Measurements from ENCODE around the gene RUFY1. TPM values are rescaled to one million over a fixed set of nuclear protein-coding genes. Genes with fewer than 3 reads are reported as not detected.

The RUFY1 gene
- total and polyA plus RNA-seq, 9 of the 15 experiments (the other 6 are each of a cell fraction or from before 2014, with no cell fraction given), result 5.0 to 41.7 (median 29.6) TPM

GRCh38 chr5:179623906-179624741 is 73.8 kb downstream of the RUFY1 start (continued):
- TF ChIP-seq ZHX1 (conservative IDR thresholded peaks at IDR 0.05; ENCODE audit: low read length) (no peak), E2F6 (IDR thresholded peaks at IDR 0.05; ENCODE audit: borderline replicate concordance in 1 of 2, extremely low read depth in 1 of 2, insufficient read depth in 1 of 2, insufficient read length in 1 of 2, low read depth in 1 of 2, low read length in 1 of 2, poor library complexity in 1 of 2, severe bottlenecking in 1 of 2) (peak; percentile 57 to 75), FOSL1 (tag; conservative IDR thresholded peaks at IDR 0.05) (peak; percentile 90), ZNF175 (CRISPR knock-in tag; IDR thresholded peaks at IDR 0.05; ENCODE audit: low read depth) (peak; percentile 79; the same call in 1 of the 2 replicates), ZNF583 (CRISPR knock-in tag; IDR thresholded peaks at IDR 0.05) (peak; percentile 40; the same call in 1 of the 2 replicates), HMGN3 (IDR thresholded peaks at IDR 0.05; ENCODE audit: borderline replicate concordance, extremely low read depth, insufficient read length, low read depth, low read length) (peak; percentile 64), ZNF232 (CRISPR knock-in tag; IDR thresholded peaks at IDR 0.05) (peak; percentile 77; the same call in 1 of the 2 replicates), TOE1 (IDR thresholded peaks at IDR 0.05; ENCODE audit: borderline replicate concordance) (peak; percentile 66; the same call in 1 of the 2 replicates), TOE1 (CRISPR knock-in tag; IDR thresholded peaks at IDR 0.05; ENCODE audit: borderline replicate concordance, low read depth) (no peak), FOXA1 (IDR thresholded peaks at IDR 0.05; ENCODE audit: borderline replicate concordance) (no peak), PHTF2 (CRISPR knock-in tag; IDR thresholded peaks at IDR 0.05) (no peak), SMC3 (conservative IDR thresholded peaks at IDR 0.05; ENCODE audit: insufficient read depth, low read depth, low read length) (no peak), ESRRA (IDR thresholded peaks at IDR 0.05; ENCODE audit: borderline replicate concordance, low read depth) (no peak), ZFPM2 (CRISPR knock-in tag; IDR thresholded peaks at IDR 0.05) (no peak), PREB (CRISPR knock-in tag; IDR thresholded peaks at IDR 0.05) (peak; percentile 89; the same call in 1 of the 2 replicates), SLC30A9 (CRISPR knock-in tag; IDR thresholded peaks at IDR 0.05) (no peak), YBX1 (IDR thresholded peaks at IDR 0.05) (no peak), CTCFL (IDR thresholded peaks at IDR 0.05; ENCODE audit: borderline replicate concordance, insufficient read depth, low read depth, low read length, poor library complexity, severe bottlenecking) (no peak), MAFF (IDR thresholded peaks at IDR 0.05; ENCODE audit: low read length) (0 out of 2 replicates have a peak, but pooled peaks have one; percentile 9), WHSC1 (IDR thresholded peaks at IDR 0.05; ENCODE audit: low read length) (no peak)
